ENCODE data around the gene ADH7.

ADH7 gene

GRCh38 chr4:99435154-99435553, at the start of gene ADH7:
ADH7 (minus strand) TSS chr4:99435342; CDS start chr4:99435233, 109 bp downstream.
- Histone ChIP-seq H3K9me3 (ENCODE audit: control insufficient read depth, insufficient read depth, low read length) (no peaks in the 10 kb centered on the region), H3K27me3 (ENCODE audit: control insufficient read depth, low read length) (no peaks in the 10 kb centered on the region), H3K9me2 (replicated peaks; ENCODE audit: control insufficient read depth, low read length) (no peaks in the 10 kb centered on the region), H3K79me2 (ENCODE audit: control insufficient read depth, low read length) (no peaks in the 10 kb centered on the region), H3K4me2 (ENCODE audit: low read length) (no peak within 1 kb of the TSS), H3K27ac (ENCODE audit: low read depth, low read length) (no peak within 1 kb of the TSS), H3K4me3 (ENCODE audit: low read length) (no peak within 1 kb of the TSS), H3K36me3 (ENCODE audit: control insufficient read depth, low read length) (no peaks in the 10 kb centered on the region), H3F3A (ENCODE audit: control insufficient read depth, insufficient read depth) (no peaks in the 10 kb centered on the region), H3K4me1 (ENCODE audit: control insufficient read depth, low read length) (no peaks in the 10 kb centered on the region), H4K20me1 (ENCODE audit: control insufficient read depth, insufficient read depth, low read depth, low read length) (no peaks in the 10 kb centered on the region)
- TF ChIP-seq CTCF (IDR thresholded peaks at IDR 0.05; ENCODE audit: low read depth, low read length, poor library complexity, severe bottlenecking): no peak
- TF ChIP-seq EZH2phosphoT487 (IDR thresholded peaks at IDR 0.05; ENCODE audit: borderline replicate concordance, low read length): no peak

GRCh38 chr4:99483636-99484035, 48.5 kb upstream of the ADH7 start:
- Histone ChIP-seq H3K4me3 (ENCODE audit: low read length) (no peak overlapping the region), H3K79me2 (ENCODE audit: control insufficient read depth, low read length) (no peaks in the 10 kb centered on the region)

GRCh38 chr4:99473131-99473530, 38.0 kb upstream of the ADH7 start:
- H3K36me3 ChIP-seq (ENCODE audit: control insufficient read depth, low read length): no peaks in the 10 kb centered on the region
- no peaks in the 10 kb centered on the region for H3K4me1 ChIP-seq (ENCODE audit: control insufficient read depth, low read length)
- no peaks in the 10 kb centered on the region for H3K9me3 ChIP-seq (ENCODE audit: control insufficient read depth, insufficient read depth, low read length)
- H3K9me2 ChIP-seq (replicated peaks; ENCODE audit: control insufficient read depth, low read length): no peaks in the 10 kb centered on the region
- no peaks in the 10 kb centered on the region for H3K79me2 ChIP-seq (ENCODE audit: control insufficient read depth, low read length)
- no peaks in the 10 kb centered on the region for H4K20me1 ChIP-seq (ENCODE audit: control insufficient read depth, insufficient read depth, low read depth, low read length)
- H3F3A ChIP-seq (ENCODE audit: control insufficient read depth, insufficient read depth): no peaks in the 10 kb centered on the region
- TF ChIP-seq CTCF (IDR thresholded peaks at IDR 0.05; ENCODE audit: low read depth, low read length, poor library complexity, severe bottlenecking) (no peak), EZH2phosphoT487 (IDR thresholded peaks at IDR 0.05; ENCODE audit: borderline replicate concordance, low read length) (no peak)
- H3K4me3 ChIP-seq (ENCODE audit: low read length): no peak overlapping the region
- no peaks in the 10 kb centered on the region for H3K27me3 ChIP-seq (ENCODE audit: control insufficient read depth, low read length)
- H3K4me2 ChIP-seq (ENCODE audit: low read length): no peak overlapping the region
- H3K27ac ChIP-seq (ENCODE audit: low read depth, low read length): no peak overlapping the region

More at GRCh38 chr4:99483636-99484035, 48.5 kb upstream of the ADH7 start:
- H3F3A ChIP-seq (ENCODE audit: control insufficient read depth, insufficient read depth): no peaks in the 10 kb centered on the region
- H3K9me3 ChIP-seq (ENCODE audit: control insufficient read depth, insufficient read depth, low read length): peaks cover 9% of the 10 kb centered on the region; the same call in 1 of the 2 replicates
- no peaks in the 10 kb centered on the region for H3K4me1 ChIP-seq (ENCODE audit: control insufficient read depth, low read length)
- TF ChIP-seq EZH2phosphoT487 (IDR thresholded peaks at IDR 0.05; ENCODE audit: borderline replicate concordance, low read length) (no peak), CTCF (IDR thresholded peaks at IDR 0.05; ENCODE audit: low read depth, low read length, poor library complexity, severe bottlenecking) (no peak)
- H3K36me3 ChIP-seq (ENCODE audit: control insufficient read depth, low read length): no peaks in the 10 kb centered on the region
- H4K20me1 ChIP-seq (ENCODE audit: control insufficient read depth, insufficient read depth, low read depth, low read length): no peaks in the 10 kb centered on the region
- no peaks in the 10 kb centered on the region for H3K27me3 ChIP-seq (ENCODE audit: control insufficient read depth, low read length)
- no peaks in the 10 kb centered on the region for H3K9me2 ChIP-seq (replicated peaks; ENCODE audit: control insufficient read depth, low read length)
- no peak overlapping the region for H3K4me2 ChIP-seq (ENCODE audit: low read length)
- H3K27ac ChIP-seq (ENCODE audit: low read depth, low read length): no peak overlapping the region
